GM18505 (cell line): ENCODE data around the gene OPN4.

Experiments
- ATAC-seq: cut with Tn5 transposase; IDR thresholded peaks from one replicate; pipeline ENCODE4 v1.9.1; 2021; ENCODE audit not compliant: unreplicated experiment
- POLR2A ChIP-seq: IDR thresholded peaks from 4 replicates; pipeline ENCODE4 v1.6.1; 2011; ENCODE audit warnings: borderline replicate concordance; ENCODE audit not compliant: insufficient read depth, insufficient read length; ENCODE audit errors: extremely low read depth

Gene OPN4

DNA sequence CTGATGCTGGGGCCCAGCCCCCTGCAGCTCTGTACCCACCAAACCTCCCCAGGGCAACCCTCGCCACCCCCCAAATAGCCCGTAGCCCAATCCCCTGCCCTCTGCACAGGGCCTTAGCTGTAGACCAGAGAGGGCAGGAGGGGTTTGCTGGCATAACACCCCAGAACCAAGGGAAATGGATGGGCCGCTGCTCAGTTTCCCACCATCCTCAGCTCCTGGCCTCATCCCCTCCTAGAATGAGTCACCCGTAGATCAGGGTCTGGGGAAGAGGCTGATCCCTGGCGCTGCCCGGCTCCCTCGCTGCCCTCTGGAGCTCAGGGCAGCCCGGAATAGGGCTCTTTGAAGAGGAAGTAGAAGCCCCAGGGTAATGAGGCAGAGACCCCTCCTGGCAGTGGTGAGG is 45.2 kb downstream of the OPN4 start:
- ATAC-seq: no peak

DNA sequence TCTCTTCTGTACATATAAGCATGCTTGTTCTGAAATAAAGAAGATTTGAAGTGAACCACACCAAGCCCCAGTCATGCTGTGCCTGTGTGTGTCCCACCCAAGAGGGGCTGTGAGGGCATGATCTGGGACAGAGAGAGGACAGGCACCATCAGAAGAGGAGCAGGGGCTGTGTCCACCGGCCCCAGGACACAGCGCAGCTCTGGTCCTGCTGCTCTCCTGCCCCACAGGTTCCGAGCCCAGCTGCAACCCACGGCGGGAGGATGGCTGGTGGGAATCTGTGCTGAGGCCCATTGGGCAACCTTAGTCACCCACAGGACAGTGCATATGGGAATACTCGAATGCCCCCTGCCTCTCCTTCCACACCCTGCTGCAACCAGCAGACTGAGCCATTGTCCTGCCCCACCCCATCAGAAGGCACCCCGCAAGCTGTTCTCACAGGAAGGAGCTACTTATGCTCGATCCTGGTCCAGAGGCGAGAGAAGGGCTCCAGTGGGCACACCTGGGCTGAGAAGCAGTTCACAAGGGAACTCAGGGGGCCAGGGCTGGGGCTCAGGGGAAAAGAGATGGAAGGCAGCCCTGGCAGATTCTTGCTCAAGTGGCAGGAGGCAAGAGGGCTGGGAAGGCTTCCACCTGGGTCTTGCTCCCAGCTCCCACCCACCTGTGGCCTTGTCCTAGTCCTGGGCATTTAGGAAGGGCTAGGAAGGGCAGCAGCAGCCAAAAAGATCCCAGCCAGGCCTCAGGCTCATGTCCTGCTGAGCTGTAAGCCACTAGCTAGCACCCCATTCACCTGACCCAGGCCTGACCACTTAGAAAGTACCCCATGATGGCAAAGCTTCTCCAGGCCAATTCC is 45.9 kb downstream of the OPN4 start:
- TF ChIP-seq POLR2A: no peak
- no peak for ATAC-seq

More for the DNA sequence above, 45.2 kb downstream of the OPN4 start:
- TF ChIP-seq POLR2A: no peak

DNA sequence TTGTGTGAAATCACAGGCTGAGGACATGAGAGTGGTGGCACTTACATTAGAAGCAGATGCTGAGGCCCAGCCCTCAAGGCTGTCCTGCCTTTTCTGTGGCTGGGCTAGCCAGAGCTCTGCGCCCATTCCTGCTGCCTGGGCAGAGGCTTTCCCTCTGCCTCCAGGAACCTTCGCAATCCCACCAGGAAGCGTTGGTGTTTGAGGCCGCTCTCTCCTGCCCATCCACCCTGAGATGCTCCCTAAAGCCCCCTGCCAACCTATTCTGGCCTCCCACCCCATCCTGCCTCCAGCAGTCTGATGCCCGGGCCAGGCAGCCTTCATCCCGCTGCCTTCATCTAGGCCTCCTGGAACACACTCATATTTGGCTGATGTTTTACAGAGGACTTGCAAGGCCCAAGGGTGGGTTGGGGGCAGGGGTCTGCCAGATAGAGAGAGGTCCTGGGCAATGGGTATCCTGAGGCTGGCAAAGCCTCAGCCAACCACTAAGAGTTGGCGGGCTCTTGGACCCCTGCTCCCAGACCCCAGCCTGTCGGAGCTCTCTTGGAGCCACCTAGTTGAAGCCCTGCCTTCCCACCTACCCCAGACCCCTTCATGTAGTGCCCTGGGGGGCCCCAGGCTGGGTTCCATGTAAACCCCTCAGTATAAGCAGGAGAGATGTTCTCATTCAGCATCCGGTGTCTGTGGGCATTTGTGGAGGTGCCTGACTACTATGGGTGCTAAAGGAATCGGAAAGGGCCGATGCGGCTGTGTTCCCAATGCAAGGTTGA is 46.7 kb downstream of the OPN4 start:
- no peak for ATAC-seq
- TF ChIP-seq POLR2A: no peak

DNA sequence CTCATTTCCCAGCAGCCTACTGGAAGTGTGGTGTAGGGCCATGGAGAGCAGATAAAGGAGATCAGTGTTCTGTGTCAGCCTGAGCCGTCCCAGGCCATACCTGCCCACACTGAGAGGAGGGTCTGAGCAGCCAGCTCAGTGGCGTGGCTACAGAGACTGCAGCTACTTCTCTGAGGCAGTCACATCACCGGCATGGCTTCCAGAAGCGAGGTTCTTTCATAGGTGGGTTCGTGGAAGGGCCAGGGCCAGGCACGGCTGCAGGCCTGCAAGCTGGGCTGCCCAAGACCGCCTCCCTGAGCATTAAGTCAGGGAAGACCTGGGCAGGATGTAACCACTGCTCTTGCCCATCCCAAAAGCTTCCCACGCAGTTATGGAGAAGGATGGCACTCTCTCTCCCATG is 48.8 kb downstream of the OPN4 start:
- no peak for TF ChIP-seq POLR2A
- no peak for ATAC-seq

DNA sequence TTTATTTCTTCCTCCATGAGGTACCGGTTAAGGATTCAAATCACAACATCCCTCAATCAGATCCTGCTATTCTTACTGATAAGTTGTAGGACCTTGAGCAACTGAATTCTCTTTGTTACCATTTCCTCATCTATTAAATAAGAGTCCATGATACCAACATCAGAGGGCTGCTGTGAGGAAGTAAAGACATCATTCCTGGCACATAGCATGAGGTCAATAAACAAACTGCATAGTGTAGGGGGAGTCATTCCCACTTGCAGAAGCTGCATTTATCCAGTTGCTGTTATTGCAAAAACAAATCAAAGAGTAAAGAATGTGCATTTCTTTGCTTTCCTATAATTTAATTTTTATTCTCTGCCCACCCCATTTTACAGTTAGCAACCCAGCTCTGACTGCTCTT is 50.8 kb downstream of the OPN4 start:
- no peak for ATAC-seq
- no peak for TF ChIP-seq POLR2A

DNA sequence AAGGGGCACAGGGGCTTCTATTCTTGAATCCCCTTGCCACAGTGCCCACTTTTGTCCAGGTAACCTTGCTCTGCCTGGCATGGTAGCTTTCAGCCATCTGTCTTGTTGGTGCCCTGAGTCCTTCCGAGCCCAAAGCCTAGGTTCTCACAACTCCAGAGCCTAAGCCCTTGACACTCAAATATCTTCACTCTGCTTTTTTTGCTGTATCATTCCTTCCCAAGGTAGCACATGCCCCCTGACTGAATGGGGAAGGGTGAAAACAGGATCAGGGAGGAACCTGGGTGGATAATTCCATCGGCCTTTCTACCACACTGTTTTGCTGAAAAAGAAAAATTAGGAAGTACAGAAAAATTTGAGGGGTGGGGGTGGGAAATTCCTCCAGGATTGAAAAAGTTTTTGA is 51.6 kb downstream of the OPN4 start:
- no peak for ATAC-seq
- no peak for TF ChIP-seq POLR2A

DNA sequence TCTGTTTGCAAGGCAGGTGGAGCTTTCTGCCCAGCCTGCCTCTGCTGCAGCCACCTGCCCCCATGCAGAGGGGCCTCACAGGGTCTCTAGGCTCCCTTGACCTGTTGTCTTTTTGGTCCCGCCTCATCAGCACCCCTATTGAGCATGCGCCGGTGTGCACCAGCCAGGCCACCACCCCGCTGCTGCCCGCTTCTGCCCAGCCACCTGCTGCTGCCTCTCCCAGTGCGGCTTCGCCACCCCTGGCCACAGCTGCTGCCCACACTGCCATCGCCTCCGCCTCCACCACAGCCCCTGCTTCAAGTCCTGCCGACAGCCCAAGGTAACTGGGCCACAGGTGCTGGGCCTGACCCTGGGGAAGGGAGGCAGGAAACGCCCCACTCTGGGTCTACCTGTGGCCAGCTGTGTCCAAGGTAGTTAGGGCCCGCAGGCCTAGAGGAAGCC is 52.1 kb downstream of the OPN4 start:
- ATAC-seq: no peak
- TF ChIP-seq POLR2A: no peak

DNA sequence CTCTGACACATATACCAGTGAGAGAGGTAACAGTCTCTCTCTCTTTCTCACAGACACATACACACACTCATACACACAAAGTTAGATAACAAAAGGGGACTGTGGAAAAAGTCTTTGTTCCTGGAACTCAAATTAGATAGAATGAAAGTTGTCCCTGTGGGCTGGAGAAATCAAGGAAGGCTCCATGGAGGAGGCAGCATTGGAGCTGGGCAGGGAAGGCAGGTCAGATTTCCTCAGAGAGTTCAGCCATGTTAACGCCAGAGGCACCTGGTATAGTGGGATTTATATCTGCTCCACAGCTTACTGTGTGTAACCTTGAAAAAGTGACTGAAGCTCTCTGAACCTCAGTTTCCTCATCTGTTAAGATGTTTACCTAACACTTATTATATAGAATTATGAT is 52.6 kb downstream of the OPN4 start:
- TF ChIP-seq POLR2A: no peak

DNA sequence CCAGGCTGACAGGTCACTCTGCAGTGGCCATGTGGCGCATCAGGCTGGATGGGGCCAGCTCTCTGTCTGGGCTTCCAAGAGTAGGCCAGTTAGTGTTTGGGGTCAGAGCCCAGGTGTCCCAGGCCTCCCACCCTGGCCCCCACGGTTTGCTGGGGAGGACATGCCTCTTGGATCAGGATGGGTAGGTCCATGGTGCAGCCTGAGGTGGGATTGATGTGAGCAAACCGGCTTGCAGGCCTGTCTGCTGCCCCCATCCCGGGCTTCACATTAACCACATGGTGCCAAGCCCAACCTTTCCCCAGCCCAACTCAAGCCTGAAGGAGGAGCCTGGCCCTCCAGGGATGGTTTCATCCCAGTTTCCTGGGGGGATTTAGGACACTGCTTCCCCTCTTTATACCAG is 53.2 kb downstream of the OPN4 start:
- no peak for TF ChIP-seq POLR2A
- ATAC-seq: no peak

More for the DNA sequence above, 52.6 kb downstream of the OPN4 start:
- ATAC-seq: no peak

DNA sequence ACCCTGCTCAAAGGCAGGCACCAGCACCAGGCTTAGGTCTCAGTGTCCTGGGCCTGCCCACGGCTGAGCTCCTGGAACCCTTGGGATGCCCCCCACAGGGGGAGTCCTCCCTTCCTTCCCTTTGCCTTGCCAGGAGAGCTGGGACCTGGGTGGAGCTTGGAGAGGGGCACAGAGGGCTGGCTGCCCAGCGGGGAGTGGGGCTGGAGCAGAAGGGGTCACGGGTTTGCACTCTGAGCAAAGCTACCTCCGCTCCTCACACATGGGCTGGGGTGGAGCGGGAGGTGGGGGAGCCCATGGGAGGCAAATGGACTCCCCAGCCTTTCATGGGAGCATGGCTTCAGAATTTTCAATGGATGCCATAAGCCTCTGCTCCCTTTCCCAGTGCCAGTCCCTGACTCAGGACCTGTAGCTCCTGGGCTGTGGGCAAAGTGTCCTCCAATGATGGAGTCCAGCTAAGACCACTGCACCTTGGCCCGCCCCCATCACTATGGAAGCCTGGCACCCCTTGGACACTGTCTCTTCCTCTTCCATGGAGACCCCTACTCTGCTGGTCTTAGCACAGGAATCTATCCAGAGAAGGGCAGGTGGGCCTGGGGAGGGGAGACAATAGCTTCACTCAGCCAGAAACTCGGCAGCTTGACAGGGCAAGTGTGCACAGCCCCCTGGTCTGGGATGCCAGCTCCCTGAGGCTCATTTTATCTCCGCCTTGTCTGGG is 53.9 kb downstream of the OPN4 start:
- no peak for TF ChIP-seq POLR2A
- no peak for ATAC-seq

DNA sequence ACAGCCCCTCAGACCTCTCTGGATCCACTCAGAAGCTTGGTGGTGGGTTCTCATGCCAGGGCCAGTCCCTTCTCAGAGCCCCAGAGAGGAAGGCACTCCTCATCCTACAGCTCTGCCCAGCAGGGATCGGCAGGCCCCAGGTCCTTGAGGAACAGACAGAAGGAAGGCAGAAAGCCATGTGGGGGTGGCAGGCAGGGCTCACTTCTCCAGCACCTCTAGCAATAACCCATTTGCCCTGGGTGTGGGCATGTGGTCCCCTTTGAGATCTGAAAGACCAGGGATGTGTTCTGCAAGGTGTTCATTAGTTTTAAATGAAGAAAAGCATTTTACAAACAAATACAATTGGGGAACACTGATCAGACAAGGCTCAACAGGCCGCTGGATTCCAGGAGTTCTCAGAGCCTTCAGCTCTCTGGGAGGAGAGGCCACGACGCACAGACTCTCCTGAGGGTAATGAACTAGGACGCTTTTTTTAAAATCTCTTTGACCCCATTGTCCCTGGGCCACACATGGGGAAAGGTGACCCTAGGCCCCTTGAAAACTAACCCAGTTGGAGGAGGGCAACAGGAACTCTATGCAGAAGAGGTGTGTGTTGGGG is 54.5 kb downstream of the OPN4 start:
- no peak for TF ChIP-seq POLR2A
- no peak for ATAC-seq

DNA sequence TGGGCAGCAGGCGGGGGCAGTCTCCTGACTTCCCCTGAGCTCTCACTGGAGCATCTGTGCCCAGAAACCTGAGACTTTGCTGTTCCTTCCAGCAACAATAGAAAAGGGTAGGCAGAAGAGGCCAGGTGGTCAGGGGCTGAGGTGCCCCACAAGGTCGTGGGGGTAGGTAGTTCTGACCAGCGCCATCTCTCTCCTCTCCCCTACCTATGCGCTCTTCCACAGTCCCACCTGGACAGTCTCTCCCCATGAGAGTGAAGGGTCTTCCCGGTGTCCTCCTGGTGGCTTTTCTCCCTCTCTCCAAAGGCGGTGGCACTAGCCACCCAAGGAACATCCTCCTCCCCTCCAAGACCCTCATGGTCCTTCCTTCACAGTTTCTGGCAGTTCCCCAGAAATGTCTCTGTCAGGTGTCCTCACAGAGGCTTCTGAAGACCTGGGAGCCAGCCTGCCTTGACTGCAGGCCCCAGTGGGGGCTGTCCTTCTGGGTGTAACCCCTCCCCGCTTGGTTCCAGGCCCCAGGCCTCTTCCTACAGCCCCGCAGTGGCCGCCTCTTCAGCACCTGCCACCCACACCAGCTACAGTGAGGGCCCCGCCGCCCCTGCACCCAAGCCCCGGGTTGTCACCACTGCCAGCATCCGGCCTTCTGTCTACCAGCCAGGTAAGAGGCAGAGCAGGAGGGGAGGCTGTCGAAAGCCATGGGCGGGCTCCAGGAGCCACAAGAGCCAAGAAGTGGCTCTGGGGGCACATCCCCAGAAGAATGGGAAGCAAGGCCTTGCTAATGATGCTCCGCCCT is 55.2 kb downstream of the OPN4 start:
- ATAC-seq: no peak
- TF ChIP-seq POLR2A: no peak

DNA sequence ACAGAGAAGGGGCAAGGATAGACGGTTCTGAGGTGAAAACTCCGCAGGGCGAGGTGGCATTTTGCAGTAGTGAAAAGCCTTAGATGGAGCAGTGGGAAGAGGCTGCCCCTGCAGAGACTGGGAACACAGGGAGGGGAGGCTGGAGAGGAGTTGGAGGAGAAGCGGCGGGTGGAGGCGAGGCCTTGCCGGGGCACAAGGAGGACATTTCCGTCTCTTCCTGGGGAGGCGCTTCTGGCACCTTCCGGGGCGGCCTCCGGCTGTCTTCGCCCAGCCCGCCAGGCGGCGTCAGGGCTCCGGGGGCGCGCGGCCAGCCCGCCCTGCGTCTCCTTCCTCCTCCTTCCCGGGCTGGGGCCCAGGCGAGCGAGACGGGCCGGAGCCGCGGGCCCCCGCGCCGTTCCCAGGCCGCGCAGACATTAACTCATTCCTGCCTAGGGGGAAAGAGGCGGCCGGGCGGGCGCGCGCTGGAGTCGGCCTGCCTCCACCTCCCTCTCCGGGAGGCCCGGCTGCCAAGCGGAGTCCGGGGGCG is 56.7 kb downstream of the OPN4 start:
- ATAC-seq: peak; percentile 86
- TF ChIP-seq POLR2A: peak; percentile 65
